Retinal pigment epithelial cell (primary cell): ENCODE measurements around the gene TBX5.

ENCODE experiments used
- DNase-seq: peaks from one replicate; pipeline ENCODE4 v3.0.0-alpha.2; 2010; ENCODE audit warnings: low read depth
- H3K4me3 ChIP-seq: 2 replicates; pipeline ENCODE4 v1.5.1; 2011; ENCODE audit warnings: mild to moderate bottlenecking, low read length, control low read depth, moderate library complexity
- CTCF ChIP-seq: conservative IDR thresholded peaks from 2 replicates; pipeline ENCODE4 v1.5.1; 2011; ENCODE audit warnings: low read depth, low read length, control low read depth, inconsistent platforms

TBX5 gene

GRCh38 chr12:114311974-114312373 lies 94.0 kb downstream of the TBX5 start:
- H3K4me3 ChIP-seq = no peak overlapping the region
- DNase-seq = no peak
- TF ChIP-seq CTCF = no peak

- H3K4me3 ChIP-seq = no peak overlapping the region
- no peak for DNase-seq
- TF ChIP-seq CTCF = no peak
Observed at GRCh38 chr12:114306646-114307045, 99.3 kb downstream of the TBX5 start.

- DNase-seq = no peak
- no peak for TF ChIP-seq CTCF
- H3K4me3 ChIP-seq = no peak overlapping the region
Observed at GRCh38 chr12:114305446-114305845, 100.5 kb downstream of the TBX5 start.
